ENCODE measurements around the gene CD55. TPM values are rescaled to one million over a fixed set of nuclear protein-coding genes. Genes with fewer than 3 reads are reported as not detected.

CD55 gene
- total RNA-seq, 1 experiment from 2014 or later, result 108 TPM

GRCh38 chr1:207401578-207401977 lies 80.1 kb downstream of the CD55 start:
- Histone ChIP-seq H3K9ac (ENCODE audit: low read length) (no peak overlapping the region), H3K79me2 (ENCODE audit: low read length) (no peaks in the 10 kb centered on the region), H3K9me2 (replicated peaks; ENCODE audit: low read length) (no peaks in the 10 kb centered on the region), H3K27ac (ENCODE audit: low read length) (no peak overlapping the region), H2AFZ (ENCODE audit: low read length) (no peak overlapping the region), H3K36me3 (ENCODE audit: low read depth, low read length) (no peaks in the 10 kb centered on the region), H3F3A (ENCODE audit: low read length, unreplicated experiment) (no peaks in the 10 kb centered on the region), H3K4me2 (ENCODE audit: low read length) (no peak overlapping the region), H3K9me3 (ENCODE audit: low read length) (no peaks in the 10 kb centered on the region), H3K4me3 (ENCODE audit: low read length) (no peak overlapping the region), H3K27me3 (ENCODE audit: low read length) (peaks cover 3% of the 10 kb centered on the region; the same call in 1 of the 2 replicates), H3K4me1 (ENCODE audit: insufficient read depth, low read length) (no peaks in the 10 kb centered on the region), H4K20me1 (ENCODE audit: low read length) (no peaks in the 10 kb centered on the region)
- POLR2A ChIA-PET (ENCODE audit: unreplicated experiment), result interaction anchor here (1.3 kb wide), 1 partner anchor 80 kb away, joined by 9 read pairs; the partner anchor contains the start of gene CD55
- ATAC-seq (no peak), DNase-seq (no peak)
- intact Hi-C loops (cut with micrococcal nuclease), result no loop called here
- BruUV-seq (replicated peaks), result no TSS peak
- TF ChIP-seq EZH2 (IDR thresholded peaks at IDR 0.05; ENCODE audit: low read length, unreplicated experiment) (no peak), CTCF (conservative IDR thresholded peaks at IDR 0.05; ENCODE audit: low read depth, low read length) (peak; percentile 53)
- CTCF ChIA-PET, result no interaction called here

GRCh38 chr1:207402744-207403143 lies 81.3 kb downstream of the CD55 start:
- Histone ChIP-seq H3F3A (ENCODE audit: low read length, unreplicated experiment) (no peaks in the 10 kb centered on the region), H3K4me2 (ENCODE audit: low read length) (no peak overlapping the region), H3K36me3 (ENCODE audit: low read depth, low read length) (no peaks in the 10 kb centered on the region), H3K9ac (ENCODE audit: low read length) (no peak overlapping the region), H3K4me1 (ENCODE audit: insufficient read depth, low read length) (no peaks in the 10 kb centered on the region), H2AFZ (ENCODE audit: low read length) (no peak overlapping the region), H3K79me2 (ENCODE audit: low read length) (no peaks in the 10 kb centered on the region), H3K9me2 (replicated peaks; ENCODE audit: low read length) (no peaks in the 10 kb centered on the region), H4K20me1 (ENCODE audit: low read length) (no peaks in the 10 kb centered on the region), H3K4me3 (ENCODE audit: low read length) (no peak overlapping the region), H3K27me3 (ENCODE audit: low read length) (peaks cover 13% of the 10 kb centered on the region), H3K27ac (ENCODE audit: low read length) (no peak overlapping the region), H3K9me3 (ENCODE audit: low read length) (no peaks in the 10 kb centered on the region)
- DNase-seq (no peak), ATAC-seq (peak; percentile 20; the same call in 1 of the 2 replicates)
- CTCF ChIA-PET, result no interaction called here
- TF ChIP-seq CTCF (conservative IDR thresholded peaks at IDR 0.05; ENCODE audit: low read depth, low read length), result no peak
- no peak for TF ChIP-seq EZH2phosphoT487 (IDR thresholded peaks at IDR 0.05; ENCODE audit: borderline replicate concordance, low read length)
- no TSS peak for BruUV-seq (replicated peaks)
- POLR2A ChIA-PET (ENCODE audit: unreplicated experiment), result no interaction called here
- intact Hi-C loops (cut with micrococcal nuclease), result no loop called here

- Histone ChIP-seq H2AFZ (ENCODE audit: low read length) (no peak overlapping the region), H3K9me3 (ENCODE audit: low read length) (no peaks in the 10 kb centered on the region), H4K20me1 (ENCODE audit: low read length) (no peaks in the 10 kb centered on the region), H3K9me2 (replicated peaks; ENCODE audit: low read length) (no peaks in the 10 kb centered on the region), H3K36me3 (ENCODE audit: low read depth, low read length) (no peaks in the 10 kb centered on the region), H3K27me3 (ENCODE audit: low read length) (peaks cover 25% of the 10 kb centered on the region), H3F3A (ENCODE audit: low read length, unreplicated experiment) (no peaks in the 10 kb centered on the region), H3K79me2 (ENCODE audit: low read length) (no peaks in the 10 kb centered on the region), H3K4me1 (ENCODE audit: insufficient read depth, low read length) (no peaks in the 10 kb centered on the region), H3K27ac (ENCODE audit: low read length) (no peak overlapping the region), H3K4me2 (ENCODE audit: low read length) (no peak overlapping the region), H3K9ac (ENCODE audit: low read length) (no peak overlapping the region), H3K4me3 (ENCODE audit: low read length) (no peak overlapping the region)
- CTCF ChIA-PET, result interaction anchor here (0.6 to 1.9 kb wide), 15 partner anchors 31 to 352 kb away, joined by 3 to 20 read pairs (median 5); partner anchors contain the start of gene CD55
- ATAC-seq (peak; percentile 97), DNase-seq (peak; percentile 93)
- BruUV-seq (replicated peaks), result no TSS peak
- TF ChIP-seq CTCF (conservative IDR thresholded peaks at IDR 0.05; ENCODE audit: low read depth, low read length) (peak; percentile 98), EZH2 (IDR thresholded peaks at IDR 0.05; ENCODE audit: low read length, unreplicated experiment) (no peak), EZH2phosphoT487 (IDR thresholded peaks at IDR 0.05; ENCODE audit: borderline replicate concordance, low read length) (no peak)
- intact Hi-C loops (cut with micrococcal nuclease), result loop anchor here (1.0 kb wide), 5 partner anchors 83 to 321 kb away; no protein-coding TSS in a partner anchor
- POLR2A ChIA-PET (ENCODE audit: unreplicated experiment), result interaction anchor here (0.7 kb wide), 1 partner anchor 40 kb away, joined by 3 read pairs; no protein-coding TSS in a partner anchor
Observed at GRCh38 chr1:207404849-207405525, 83.5 kb downstream of the CD55 start.

Measured in PC-3 (cell line).